OCI-LY7 (cell line): Measurements from ENCODE around the gene NEUROD2. TPM values are rescaled to one million over a fixed set of nuclear protein-coding genes. Genes with fewer than 3 reads are reported as not detected.

Experiments
- BruUV-seq: library from RNA; stranded (reverse); fragments of 400-500 nt; replicated peaks from 2 replicates; lab custom pipeline; 2021; lab: Mats Ljungman, UMichigan
- CTCF ChIA-PET: fragments of 300-600 bp; sonication (Branson Sonifier 250); formaldehyde crosslinking; loops from one replicate; lab custom pipeline; 2022; ENCODE audit warnings: antibody characterized with exemption; ENCODE audit not compliant: unreplicated experiment; lab: Charles Lee
- POLR2A ChIA-PET: fragments of 300-600 bp; sonication (Branson Sonifier 250); formaldehyde crosslinking; loops from one replicate; lab custom pipeline; 2022; ENCODE audit warnings: antibody characterized with exemption; lab: Charles Lee
- DNase-seq: peaks from one replicate; pipeline ENCODE4 v3.0.0-alpha.2; 2015; ENCODE audit warnings: low spot score
- H2AFZ ChIP-seq: fragments of 200-600 bp; sonication (generic), shearing (Covaris generic); 2 replicates; pipeline ENCODE4 v1.6.1; 2014; ENCODE audit warnings: mild to moderate bottlenecking, antibody characterized with exemption, low read length, moderate library complexity
- H3K27ac ChIP-seq: fragments of 200-600 bp; sonication (generic); 2 replicates; pipeline ENCODE4 v1.5.1; 2014; ENCODE audit warnings: mixed run types, low read depth, mild to moderate bottlenecking, moderate library complexity, low read length, inconsistent platforms; ENCODE audit not compliant: poor library complexity, severe bottlenecking
- H3K36me3 ChIP-seq: fragments of 200-600 bp; sonication (generic); 2 replicates; pipeline ENCODE4 v1.6.1; 2014; ENCODE audit warnings: mild to moderate bottlenecking, antibody characterized with exemption, low read length, moderate library complexity, mixed read lengths; ENCODE audit not compliant: insufficient read depth
- H3K4me1 ChIP-seq: fragments of 200-600 bp; sonication (generic); 2 replicates; pipeline ENCODE4 v1.5.1; 2014; ENCODE audit warnings: mild to moderate bottlenecking, low read length; ENCODE audit not compliant: insufficient read depth, poor library complexity, severe bottlenecking
- H3K4me2 ChIP-seq: fragments of 200-600 bp; sonication (generic); 2 replicates; pipeline ENCODE4 v1.6.1; 2014; ENCODE audit warnings: mild to moderate bottlenecking, low read length
- H3K4me3 ChIP-seq: fragments of 200-600 bp; sonication (generic); 2 replicates; pipeline ENCODE4 v1.5.1; 2014; ENCODE audit warnings: mild to moderate bottlenecking, low read depth, low read length; ENCODE audit not compliant: poor library complexity, severe bottlenecking
- H3K79me2 ChIP-seq: fragments of 200-600 bp; sonication (generic); 2 replicates; pipeline ENCODE4 v1.6.1; 2016; ENCODE audit warnings: low read depth, mild to moderate bottlenecking, low read length, moderate library complexity, mixed read lengths; ENCODE audit not compliant: insufficient read depth
- H3K9me2 ChIP-seq: fragments of 200-600 bp; sonication (generic); 2 replicates; pipeline ENCODE4 v1.6.1; 2016; ENCODE audit warnings: mild to moderate bottlenecking, low read length, mixed read lengths; ENCODE audit not compliant: insufficient read depth
- H3K9me3 ChIP-seq: fragments of 200-600 bp; sonication (generic); 2 replicates; pipeline ENCODE4 v1.6.1; 2014; ENCODE audit warnings: mild to moderate bottlenecking, mixed run types, low read length, mixed read lengths
- H4K20me1 ChIP-seq: fragments of 200-600 bp; sonication (generic); 2 replicates; pipeline ENCODE4 v1.6.1; 2014; ENCODE audit warnings: mild to moderate bottlenecking, antibody characterized with exemption, low read length, moderate library complexity, mixed read lengths; ENCODE audit not compliant: insufficient read depth
- EZH2phosphoT487 ChIP-seq: fragments of 200-600 bp; sonication (generic); IDR thresholded peaks from 2 replicates; pipeline ENCODE4 v1.6.1; 2018; ENCODE audit warnings: low read depth, borderline replicate concordance, mild to moderate bottlenecking, mixed run types, antibody characterized with exemption, low read length, moderate library complexity, mixed read lengths
- intact Hi-C: fragments of 100-400 bp; cut with micrococcal nuclease; formaldehyde crosslinking; loops from one replicate; pipeline ENCODE4 v1.10.0; 2022; ENCODE audit not compliant: unreplicated experiment
- total RNA-seq, 2 experiments: library from RNA; depleted of rRNA in 1 of 2; stranded (reverse); fragments of >200 nt in 1 of 2; shearing (Covaris generic) in 1 of 2; gene quantifications; 2 replicates each; pipeline ENCODE4 v1.2.3, GENCODE V29; 2014 to 2022
- TF ChIP-seq, protein P1 (sequence below): fragments of 200-600 bp; sonication (generic); conservative IDR thresholded peaks from 2 replicates; pipeline ENCODE4 v1.5.1; 2014; ENCODE audit warnings: mild to moderate bottlenecking, antibody characterized with exemption, low read length, moderate library complexity, mixed read lengths

The NEUROD2 gene
- total RNA-seq, 2 experiments from 2014 or later: not detected

DNA sequence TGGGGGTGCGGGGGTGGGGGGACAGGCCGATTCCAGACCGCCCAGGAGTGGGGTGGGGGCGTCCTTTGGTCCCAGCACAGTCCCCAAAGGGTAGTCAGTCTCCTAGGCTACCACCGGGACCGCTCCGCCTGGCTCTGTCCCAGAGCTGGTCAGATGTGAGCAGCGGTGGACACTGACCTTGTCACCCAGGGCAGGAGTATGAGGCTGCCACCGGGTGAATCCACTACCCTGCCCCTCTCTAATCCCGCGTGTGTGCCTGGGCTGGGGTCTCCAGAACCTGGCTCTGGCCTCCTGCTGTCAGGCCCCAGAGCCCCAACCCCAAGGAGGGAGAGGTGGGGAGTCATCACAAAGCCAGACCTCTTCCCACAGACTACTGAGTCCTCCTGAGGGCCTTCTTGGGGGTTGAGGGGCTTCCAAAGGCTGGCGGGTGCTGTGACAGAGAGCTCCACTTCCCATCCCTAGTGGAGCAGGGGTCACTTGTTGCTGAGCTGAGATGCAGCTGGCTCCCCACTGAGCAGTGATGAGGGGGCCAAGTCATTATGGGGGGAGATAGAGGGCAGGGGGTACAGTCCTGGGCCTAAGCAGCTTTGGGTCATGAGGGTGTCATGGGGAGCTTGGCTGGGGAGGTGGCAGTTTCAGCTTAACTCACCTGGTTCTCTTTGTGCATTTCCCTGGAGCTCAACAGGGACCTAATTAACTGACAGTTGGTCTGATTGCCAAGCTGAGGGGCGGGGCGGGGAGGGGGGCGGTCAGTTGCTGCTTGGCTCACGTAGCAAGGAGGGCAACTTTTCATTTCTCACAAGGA lies 20.2 kb upstream of the NEUROD2 start:
- Histone ChIP-seq H3K79me2 (no peaks in the 10 kb centered on the region), H3K27ac (no peak overlapping the region), H3K4me2 (no peak overlapping the region), H3K9me2 (no peaks in the 10 kb centered on the region), H3K36me3 (no peaks in the 10 kb centered on the region), H3K4me1 (peaks cover 22% of the 10 kb centered on the region), H3K9me3 (no peaks in the 10 kb centered on the region), H4K20me1 (no peaks in the 10 kb centered on the region), H2AFZ (no peak overlapping the region), H3K4me3 (no peak overlapping the region)
- ChIA-PET CTCF (interaction anchor here (0.6 to 0.7 kb wide), 2 partner anchors 43 to 228 kb away, joined by 5 to 6 read pairs; no protein-coding TSS in a partner anchor), POLR2A (interaction anchor here (0.6 to 1.5 kb wide), 2 partner anchors 10 to 393 kb away, joined by 3 to 6 read pairs; no protein-coding TSS in a partner anchor)
- BruUV-seq: no TSS peak
- no peak for DNase-seq
- TF ChIP-seq EZH2phosphoT487: no peak
- TF ChIP-seq, protein P1, sequence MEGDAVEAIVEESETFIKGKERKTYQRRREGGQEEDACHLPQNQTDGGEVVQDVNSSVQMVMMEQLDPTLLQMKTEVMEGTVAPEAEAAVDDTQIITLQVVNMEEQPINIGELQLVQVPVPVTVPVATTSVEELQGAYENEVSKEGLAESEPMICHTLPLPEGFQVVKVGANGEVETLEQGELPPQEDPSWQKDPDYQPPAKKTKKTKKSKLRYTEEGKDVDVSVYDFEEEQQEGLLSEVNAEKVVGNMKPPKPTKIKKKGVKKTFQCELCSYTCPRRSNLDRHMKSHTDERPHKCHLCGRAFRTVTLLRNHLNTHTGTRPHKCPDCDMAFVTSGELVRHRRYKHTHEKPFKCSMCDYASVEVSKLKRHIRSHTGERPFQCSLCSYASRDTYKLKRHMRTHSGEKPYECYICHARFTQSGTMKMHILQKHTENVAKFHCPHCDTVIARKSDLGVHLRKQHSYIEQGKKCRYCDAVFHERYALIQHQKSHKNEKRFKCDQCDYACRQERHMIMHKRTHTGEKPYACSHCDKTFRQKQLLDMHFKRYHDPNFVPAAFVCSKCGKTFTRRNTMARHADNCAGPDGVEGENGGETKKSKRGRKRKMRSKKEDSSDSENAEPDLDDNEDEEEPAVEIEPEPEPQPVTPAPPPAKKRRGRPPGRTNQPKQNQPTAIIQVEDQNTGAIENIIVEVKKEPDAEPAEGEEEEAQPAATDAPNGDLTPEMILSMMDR: no peak
- intact Hi-C loops: no loop called here

GRCh38 chr17:39627047-39627711 lies 19.5 kb upstream of the NEUROD2 start:
- ChIA-PET CTCF (no interaction called here), POLR2A (no interaction called here)
- H3K4me1 ChIP-seq: peaks cover 25% of the 10 kb centered on the region
- no peaks in the 10 kb centered on the region for H3K36me3 ChIP-seq
- H3K4me3 ChIP-seq: no peak overlapping the region
- H3K27ac ChIP-seq: no peak overlapping the region
- BruUV-seq: no TSS peak
- intact Hi-C loops: no loop called here
- no peak for TF ChIP-seq EZH2phosphoT487
- TF ChIP-seq, protein P1: no peak
- H2AFZ ChIP-seq: no peak overlapping the region
- H3K9me2 ChIP-seq: no peaks in the 10 kb centered on the region
- DNase-seq: no peak
- H3K4me2 ChIP-seq: no peak overlapping the region
- H3K79me2 ChIP-seq: no peaks in the 10 kb centered on the region
- no peaks in the 10 kb centered on the region for H4K20me1 ChIP-seq
- H3K9me3 ChIP-seq: no peaks in the 10 kb centered on the region
